ENCODE data around the gene FBXL13.
"Not testable (repeated sequence)": the region's sequence is repeated elsewhere in the genome, so short reads cannot be mapped to it uniquely, and the experiment has no call there.

The FBXL13 gene

GRCh38 chr7:102995609-102996008 is 79.0 kb downstream of the FBXL13 start:
- POLR2A ChIA-PET; H3K27ac ChIP-seq (ENCODE audit: insufficient read depth in 1 of 2, low read depth in 1 of 2, low read length in 2 of 2, poor library complexity in 1 of 2, severe bottlenecking in 2 of 2); H3K36me3 ChIP-seq (ENCODE audit: control insufficient read depth in 4 of 4, insufficient read depth in 4 of 4, low read length in 3 of 4); H3K27me3 ChIP-seq (replicated peaks in 2 of 5; ENCODE audit: control insufficient read depth in 4 of 5, insufficient read depth in 5 of 5, low read length in 4 of 5); H3K9me3 ChIP-seq (ENCODE audit: control extremely low read depth in 1 of 5, control insufficient read depth in 4 of 5, insufficient read depth in 2 of 5, low read depth in 1 of 5, low read length in 4 of 5); CTCF ChIA-PET; H3K4me3 ChIP-seq (ENCODE audit: control insufficient read depth in 1 of 7, extremely low read depth in 1 of 7, insufficient read depth in 4 of 7, low read depth in 2 of 7, low read length in 6 of 7); DNase-seq: not testable (repeated sequence)
- no CpG with 5 or more reads among the region's 5 CpGs for WGBS (ENCODE audit: insufficient coverage)
- peaks cover 11 to 30% (median 21%) of the 10 kb centered on the region in 4 experiments for H3K4me1 ChIP-seq (ENCODE audit: control extremely low read depth in 1 of 4, control insufficient read depth in 4 of 4, insufficient read depth in 4 of 4, low read length in 3 of 4)

- Histone ChIP-seq H3K27ac (ENCODE audit: insufficient read depth in 1 of 2, low read depth in 1 of 2, low read length in 2 of 2, poor library complexity in 1 of 2, severe bottlenecking in 2 of 2) (no peak overlapping the region), H3K9me3 (ENCODE audit: control extremely low read depth in 1 of 5, control insufficient read depth in 4 of 5, insufficient read depth in 2 of 5, low read depth in 1 of 5, low read length in 4 of 5) (no peaks in the 10 kb centered on the region), H3K4me1 (ENCODE audit: control extremely low read depth in 1 of 4, control insufficient read depth in 4 of 4, insufficient read depth in 4 of 4, low read length in 3 of 4) (peaks cover 12 to 30% (median 23%) of the 10 kb centered on the region in 4 experiments), H3K36me3 (ENCODE audit: control insufficient read depth in 4 of 4, insufficient read depth in 4 of 4, low read length in 3 of 4) (no peaks in the 10 kb centered on the region), H3K27me3 (replicated peaks in 2 of 5; ENCODE audit: control insufficient read depth in 4 of 5, insufficient read depth in 5 of 5, low read length in 4 of 5) (no peaks in the 10 kb centered on the region), H3K4me3 (ENCODE audit: control insufficient read depth in 1 of 7, extremely low read depth in 1 of 7, insufficient read depth in 4 of 7, low read depth in 2 of 7, low read length in 6 of 7) (no peak overlapping the region)
- CTCF ChIA-PET: interaction anchor here (0.5 kb wide), 1 partner anchor 129 kb away, joined by 3 read pairs; no protein-coding TSS in a partner anchor
- no CpG with 5 or more reads among the region's 3 CpGs for whole genome bisulfite sequencing (ENCODE audit: insufficient coverage)
- POLR2A ChIA-PET: no interaction called here
- no peak for DNase-seq
These were observed 80.0 kb downstream of the FBXL13 start for GRCh38 chr7:102994567-102994966.

- Histone ChIP-seq H3K36me3 (ENCODE audit: control insufficient read depth in 4 of 4, insufficient read depth in 4 of 4, low read length in 3 of 4) (no peaks in the 10 kb centered on the region), H3K27me3 (replicated peaks in 2 of 5; ENCODE audit: control insufficient read depth in 4 of 5, insufficient read depth in 5 of 5, low read length in 4 of 5) (no peaks in the 10 kb centered on the region), H3K4me3 (ENCODE audit: control insufficient read depth in 1 of 7, extremely low read depth in 1 of 7, insufficient read depth in 4 of 7, low read depth in 2 of 7, low read length in 6 of 7) (no peak overlapping the region), H3K9me3 (ENCODE audit: control extremely low read depth in 1 of 5, control insufficient read depth in 4 of 5, insufficient read depth in 2 of 5, low read depth in 1 of 5, low read length in 4 of 5) (no peaks in the 10 kb centered on the region), H3K4me1 (ENCODE audit: control extremely low read depth in 1 of 4, control insufficient read depth in 4 of 4, insufficient read depth in 4 of 4, low read length in 3 of 4) (peaks cover 12 to 36% (median 27%) of the 10 kb centered on the region in 4 experiments), H3K27ac (ENCODE audit: insufficient read depth in 1 of 2, low read depth in 1 of 2, low read length in 2 of 2, poor library complexity in 1 of 2, severe bottlenecking in 2 of 2) (peak overlapping the region in 1 of 2 experiments; percentile 50)
- POLR2A ChIA-PET: no interaction called here
- CTCF ChIA-PET: no interaction called here
- no peak for DNase-seq
- WGBS (ENCODE audit: insufficient coverage): no CpG with 5 or more reads among the region's 1 CpG
These were observed 80.9 kb downstream of the FBXL13 start for GRCh38 chr7:102993718-102994029.

GRCh38 chr7:102992938-102993717 is 81.5 kb downstream of the FBXL13 start:
- WGBS (ENCODE audit: insufficient coverage): no CpG with 5 or more reads among the region's 2 CpGs
- Histone ChIP-seq H3K4me3 (ENCODE audit: control insufficient read depth in 1 of 7, extremely low read depth in 1 of 7, insufficient read depth in 4 of 7, low read depth in 2 of 7, low read length in 6 of 7) (no peak overlapping the region), H3K4me1 (ENCODE audit: control extremely low read depth in 1 of 4, control insufficient read depth in 4 of 4, insufficient read depth in 4 of 4, low read length in 3 of 4) (peaks cover 12 to 37% (median 27%) of the 10 kb centered on the region in 4 experiments), H3K27ac (ENCODE audit: insufficient read depth in 1 of 2, low read depth in 1 of 2, low read length in 2 of 2, poor library complexity in 1 of 2, severe bottlenecking in 2 of 2) (peak overlapping the region in 1 of 2 experiments; percentile 50), H3K36me3 (ENCODE audit: control insufficient read depth in 4 of 4, insufficient read depth in 4 of 4, low read length in 3 of 4) (no peaks in the 10 kb centered on the region), H3K27me3 (replicated peaks in 2 of 5; ENCODE audit: control insufficient read depth in 4 of 5, insufficient read depth in 5 of 5, low read length in 4 of 5) (no peaks in the 10 kb centered on the region), H3K9me3 (ENCODE audit: control extremely low read depth in 1 of 5, control insufficient read depth in 4 of 5, insufficient read depth in 2 of 5, low read depth in 1 of 5, low read length in 4 of 5) (no peaks in the 10 kb centered on the region)
- peak; percentile 31 to 77 (median 62) for DNase-seq
- CTCF ChIA-PET: no interaction called here
- POLR2A ChIA-PET: no interaction called here

- ChIA-PET POLR2A (no interaction called here), CTCF (no interaction called here)
- no peaks in the 10 kb centered on the region for H3K9me3 ChIP-seq (ENCODE audit: control extremely low read depth in 1 of 5, control insufficient read depth in 4 of 5, insufficient read depth in 2 of 5, low read depth in 1 of 5, low read length in 4 of 5)
- DNase-seq: peak in 1 of 3 donors; percentile 8
- H3K36me3 ChIP-seq (ENCODE audit: control insufficient read depth in 4 of 4, insufficient read depth in 4 of 4, low read length in 3 of 4): no peaks in the 10 kb centered on the region
- 93% methylated on average over 3 of the region's 5 CpGs for WGBS (ENCODE audit: insufficient coverage)
- H3K4me1 ChIP-seq (ENCODE audit: control extremely low read depth in 1 of 4, control insufficient read depth in 4 of 4, insufficient read depth in 4 of 4, low read length in 3 of 4): peaks cover 12 to 37% (median 27%) of the 10 kb centered on the region in 4 experiments
- no peak overlapping the region for H3K4me3 ChIP-seq (ENCODE audit: control insufficient read depth in 1 of 7, extremely low read depth in 1 of 7, insufficient read depth in 4 of 7, low read depth in 2 of 7, low read length in 6 of 7)
- peak overlapping the region in 1 of 2 experiments; percentile 50 for H3K27ac ChIP-seq (ENCODE audit: insufficient read depth in 1 of 2, low read depth in 1 of 2, low read length in 2 of 2, poor library complexity in 1 of 2, severe bottlenecking in 2 of 2)
- H3K27me3 ChIP-seq (replicated peaks in 2 of 5; ENCODE audit: control insufficient read depth in 4 of 5, insufficient read depth in 5 of 5, low read length in 4 of 5): no peaks in the 10 kb centered on the region
These were observed 82.1 kb downstream of the FBXL13 start for GRCh38 chr7:102992509-102992937.

- H3K4me3 ChIP-seq (ENCODE audit: control insufficient read depth in 1 of 7, extremely low read depth in 1 of 7, insufficient read depth in 4 of 7, low read depth in 2 of 7, low read length in 6 of 7): no peak overlapping the region
- POLR2A ChIA-PET: no interaction called here
- H3K9me3 ChIP-seq (ENCODE audit: control extremely low read depth in 1 of 5, control insufficient read depth in 4 of 5, insufficient read depth in 2 of 5, low read depth in 1 of 5, low read length in 4 of 5): no peaks in the 10 kb centered on the region
- no peaks in the 10 kb centered on the region for H3K27me3 ChIP-seq (replicated peaks in 2 of 5; ENCODE audit: control insufficient read depth in 4 of 5, insufficient read depth in 5 of 5, low read length in 4 of 5)
- CTCF ChIA-PET: no interaction called here
- H3K27ac ChIP-seq (ENCODE audit: insufficient read depth in 1 of 2, low read depth in 1 of 2, low read length in 2 of 2, poor library complexity in 1 of 2, severe bottlenecking in 2 of 2): no peak overlapping the region
- DNase-seq: peak; percentile 55 to 76 (median 62)
- H3K36me3 ChIP-seq (ENCODE audit: control insufficient read depth in 4 of 4, insufficient read depth in 4 of 4, low read length in 3 of 4): no peaks in the 10 kb centered on the region
- H3K4me1 ChIP-seq (ENCODE audit: control extremely low read depth in 1 of 4, control insufficient read depth in 4 of 4, insufficient read depth in 4 of 4, low read length in 3 of 4): peaks cover 12 to 37% (median 27%) of the 10 kb centered on the region in 4 experiments
- WGBS (ENCODE audit: insufficient coverage): 83% methylated on average over 1 of the region's 2 CpGs
These were observed 82.9 kb downstream of the FBXL13 start for GRCh38 chr7:102991540-102992214.

GRCh38 chr7:102991077-102991539 is 83.5 kb downstream of the FBXL13 start:
- H3K36me3 ChIP-seq (ENCODE audit: control insufficient read depth in 4 of 4, insufficient read depth in 4 of 4, low read length in 3 of 4): no peaks in the 10 kb centered on the region
- H3K4me1 ChIP-seq (ENCODE audit: control extremely low read depth in 1 of 4, control insufficient read depth in 4 of 4, insufficient read depth in 4 of 4, low read length in 3 of 4): peaks cover 12 to 37% (median 27%) of the 10 kb centered on the region in 4 experiments
- no peaks in the 10 kb centered on the region for H3K9me3 ChIP-seq (ENCODE audit: control extremely low read depth in 1 of 5, control insufficient read depth in 4 of 5, insufficient read depth in 2 of 5, low read depth in 1 of 5, low read length in 4 of 5)
- ChIA-PET CTCF (no interaction called here), POLR2A (no interaction called here)
- peak in 1 of 3 donors; percentile 16 for DNase-seq
- no peak overlapping the region for H3K4me3 ChIP-seq (ENCODE audit: control insufficient read depth in 1 of 7, extremely low read depth in 1 of 7, insufficient read depth in 4 of 7, low read depth in 2 of 7, low read length in 6 of 7)
- no peak overlapping the region for H3K27ac ChIP-seq (ENCODE audit: insufficient read depth in 1 of 2, low read depth in 1 of 2, low read length in 2 of 2, poor library complexity in 1 of 2, severe bottlenecking in 2 of 2)
- no peaks in the 10 kb centered on the region for H3K27me3 ChIP-seq (replicated peaks in 2 of 5; ENCODE audit: control insufficient read depth in 4 of 5, insufficient read depth in 5 of 5, low read length in 4 of 5)

Data from common myeloid progenitor, CD34-positive (primary cell).